DOHH2 (cell line): ENCODE measurements around the gene LINGO1.

Source experiments
- H3F3A ChIP-seq: fragments of 200-600 bp; sonication (generic), shearing (Covaris generic); 2 replicates; pipeline ENCODE4 v1.6.0; 2016; ENCODE audit warnings: antibody characterized with exemption, mild to moderate bottlenecking; ENCODE audit not compliant: control insufficient read depth, insufficient read depth
- H3K27ac ChIP-seq: fragments of 200-600 bp; sonication (generic); 2 replicates; pipeline ENCODE4 v1.5.1; 2014; ENCODE audit warnings: low read depth, mild to moderate bottlenecking, low read length, moderate library complexity
- H3K27me3 ChIP-seq: fragments of 200-600 bp; sonication (generic); 2 replicates; pipeline ENCODE4 v1.6.1; 2014; ENCODE audit warnings: mild to moderate bottlenecking, low read length, mixed read lengths; ENCODE audit not compliant: control insufficient read depth
- H3K36me3 ChIP-seq: fragments of 200-600 bp; sonication (generic); 2 replicates; pipeline ENCODE4 v1.6.1; 2014; ENCODE audit warnings: mild to moderate bottlenecking, low read length, moderate library complexity, mixed read lengths; ENCODE audit not compliant: control insufficient read depth
- H3K4me1 ChIP-seq: fragments of 200-600 bp; sonication (generic); 2 replicates; pipeline ENCODE4 v1.6.1; 2014; ENCODE audit warnings: mild to moderate bottlenecking, low read length, mixed read lengths; ENCODE audit not compliant: control insufficient read depth
- H3K4me2 ChIP-seq: fragments of 200-600 bp; sonication (generic); 2 replicates; pipeline ENCODE4 v1.6.0; 2014; ENCODE audit warnings: mild to moderate bottlenecking, low read length, moderate library complexity
- H3K4me3 ChIP-seq: fragments of 200-600 bp; sonication (generic); 2 replicates; pipeline ENCODE4 v1.5.1; 2014; ENCODE audit warnings: mild to moderate bottlenecking, low read length, mixed read lengths
- H3K79me2 ChIP-seq: fragments of 200-600 bp; sonication (generic); 2 replicates; pipeline ENCODE4 v1.6.1; 2014; ENCODE audit warnings: mild to moderate bottlenecking, low read length, mixed read lengths; ENCODE audit not compliant: control insufficient read depth
- H3K9me2 ChIP-seq: fragments of 200-600 bp; sonication (generic); replicated peaks from 2 replicates; pipeline ENCODE4 v1.6.1; 2014; ENCODE audit warnings: mild to moderate bottlenecking, low read length, mixed read lengths; ENCODE audit not compliant: control insufficient read depth
- H3K9me3 ChIP-seq: fragments of 200-600 bp; sonication (generic); 2 replicates; pipeline ENCODE4 v1.6.1; 2014; ENCODE audit warnings: antibody characterized with exemption, low read length, mixed read lengths; ENCODE audit not compliant: control insufficient read depth, insufficient read depth
- H4K20me1 ChIP-seq: fragments of 200-600 bp; sonication (generic); 2 replicates; pipeline ENCODE4 v1.6.0; 2014; ENCODE audit warnings: low read depth, mild to moderate bottlenecking, antibody characterized with exemption, low read length, moderate library complexity; ENCODE audit not compliant: control insufficient read depth, insufficient read depth
- CTCF ChIP-seq: fragments of 200-600 bp; sonication (generic); IDR thresholded peaks from one replicate; pipeline ENCODE4 v1.5.1; 2014; ENCODE audit warnings: antibody characterized with exemption, mild to moderate bottlenecking, low read depth, low read length; ENCODE audit not compliant: poor library complexity, severe bottlenecking
- EZH2phosphoT487 ChIP-seq: fragments of 200-600 bp; sonication (generic); IDR thresholded peaks from 2 replicates; pipeline ENCODE4 v1.6.1; 2017; ENCODE audit warnings: borderline replicate concordance, mild to moderate bottlenecking, antibody characterized with exemption, low read length, moderate library complexity, mixed read lengths

The LINGO1 gene

GRCh38 chr15:77646104-77646694 lies 13.5 kb upstream of the LINGO1 start:
- Histone ChIP-seq H3K4me3 (no peak overlapping the region), H3K79me2 (no peaks in the 10 kb centered on the region), H3K4me2 (no peak overlapping the region), H3K27me3 (0 out of 2 replicates have a peak, but pooled peaks cover 5% of the 10 kb centered on the region), H3K9me2 (no peaks in the 10 kb centered on the region), H3K9me3 (no peaks in the 10 kb centered on the region), H3K4me1 (no peaks in the 10 kb centered on the region), H4K20me1 (no peaks in the 10 kb centered on the region), H3K27ac (no peak overlapping the region), H3K36me3 (no peaks in the 10 kb centered on the region), H3F3A (no peaks in the 10 kb centered on the region)
- TF ChIP-seq EZH2phosphoT487, result no peak

DNA sequence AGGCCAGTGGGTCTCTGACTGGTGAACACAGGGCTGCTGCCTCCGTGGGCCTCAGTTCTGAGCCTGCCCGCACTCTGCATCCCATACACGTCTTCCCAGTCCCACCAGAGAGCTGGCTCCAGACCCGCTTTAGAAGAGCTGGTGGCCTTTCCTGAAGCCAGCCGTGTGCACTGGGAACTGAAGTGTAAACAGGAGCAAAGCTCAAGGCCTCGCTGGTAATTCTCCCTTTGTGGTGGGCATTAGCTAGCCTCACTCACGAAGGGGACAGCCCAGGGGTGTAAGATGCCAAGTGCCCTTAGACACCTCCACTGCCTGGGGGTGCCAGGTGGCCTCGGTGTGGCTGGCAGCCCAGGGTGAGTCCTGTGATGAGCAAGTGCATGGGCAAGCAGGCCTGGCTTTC lies 12.9 kb upstream of the LINGO1 start:
- Histone ChIP-seq H3F3A (no peaks in the 10 kb centered on the region), H3K79me2 (no peaks in the 10 kb centered on the region), H3K4me2 (no peak overlapping the region), H3K4me1 (no peaks in the 10 kb centered on the region), H3K27ac (no peak overlapping the region), H3K9me2 (no peaks in the 10 kb centered on the region), H3K9me3 (no peaks in the 10 kb centered on the region), H3K4me3 (no peak overlapping the region), H3K27me3 (no peaks in the 10 kb centered on the region), H4K20me1 (no peaks in the 10 kb centered on the region), H3K36me3 (no peaks in the 10 kb centered on the region)
- TF ChIP-seq CTCF, result no peak
- no peak for TF ChIP-seq EZH2phosphoT487

DNA sequence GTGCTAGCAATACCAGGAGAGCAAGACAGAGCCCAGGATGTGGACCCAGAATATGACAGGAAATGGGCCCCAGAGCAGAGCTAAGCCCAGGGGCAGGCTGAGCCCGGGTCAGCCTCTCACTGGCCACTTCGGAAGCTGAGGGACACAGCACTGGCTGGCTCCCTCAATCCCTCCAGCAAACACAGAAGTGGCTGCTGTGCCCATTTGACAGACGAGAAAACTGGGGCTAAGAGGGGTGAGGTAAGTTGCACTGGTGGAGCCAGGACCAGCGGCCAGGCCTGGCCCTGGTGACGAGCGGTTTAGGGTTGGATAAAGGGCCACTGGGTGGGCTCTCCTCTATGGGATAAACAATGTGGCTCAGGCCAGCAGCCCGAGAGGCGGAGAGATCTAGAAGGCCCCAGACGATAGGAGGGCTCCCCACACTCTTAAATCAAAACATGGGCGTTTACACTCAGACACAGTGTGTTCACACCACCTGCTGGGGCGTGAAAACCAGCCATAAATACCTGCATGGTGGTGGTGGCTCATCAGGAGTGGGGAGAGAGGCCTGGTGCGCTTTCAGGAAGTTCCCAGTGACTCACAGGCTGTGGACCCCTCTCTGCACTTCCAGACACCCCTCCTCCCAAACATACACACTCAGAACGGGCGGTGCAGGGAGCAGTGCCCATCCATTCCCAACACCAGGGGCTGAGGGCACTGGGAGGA lies 12.0 kb upstream of the LINGO1 start:
- Histone ChIP-seq H3K4me3 (no peak overlapping the region), H3K27ac (no peak overlapping the region), H3K9me2 (no peaks in the 10 kb centered on the region), H3K9me3 (no peaks in the 10 kb centered on the region), H3F3A (no peaks in the 10 kb centered on the region), H3K36me3 (no peaks in the 10 kb centered on the region), H3K4me2 (no peak overlapping the region), H3K27me3 (no peaks in the 10 kb centered on the region), H3K4me1 (no peaks in the 10 kb centered on the region), H3K79me2 (no peaks in the 10 kb centered on the region), H4K20me1 (no peaks in the 10 kb centered on the region)
- TF ChIP-seq EZH2phosphoT487, result no peak
- TF ChIP-seq CTCF, result no peak

- H3K9me3 ChIP-seq, result no peaks in the 10 kb centered on the region
Observed at GRCh38 chr15:77643764-77644163, 11.1 kb upstream of the LINGO1 start.

More at GRCh38 chr15:77643764-77644163, 11.1 kb upstream of the LINGO1 start:
- Histone ChIP-seq H3K79me2 (no peaks in the 10 kb centered on the region), H3K4me1 (no peaks in the 10 kb centered on the region), H3K9me2 (no peaks in the 10 kb centered on the region), H3K4me3 (no peak overlapping the region), H3F3A (no peaks in the 10 kb centered on the region), H3K27me3 (no peaks in the 10 kb centered on the region), H4K20me1 (no peaks in the 10 kb centered on the region), H3K36me3 (no peaks in the 10 kb centered on the region), H3K27ac (no peak overlapping the region), H3K4me2 (no peak overlapping the region)
- TF ChIP-seq EZH2phosphoT487 (no peak), CTCF (no peak)
